SH-SY5Y (cell line): ENCODE results near the gene LCP1.

ENCODE experiments used
- GATA2 ChIP-seq: IDR thresholded peaks from 2 replicates; pipeline ENCODE4 v1.6.1; 2011; ENCODE audit warnings: mild to moderate bottlenecking, low read depth, low read length
- GATA3 ChIP-seq: IDR thresholded peaks from 2 replicates; pipeline ENCODE4 v1.6.1; 2011; ENCODE audit warnings: low read depth, mild to moderate bottlenecking, low read length, moderate library complexity

DNA sequence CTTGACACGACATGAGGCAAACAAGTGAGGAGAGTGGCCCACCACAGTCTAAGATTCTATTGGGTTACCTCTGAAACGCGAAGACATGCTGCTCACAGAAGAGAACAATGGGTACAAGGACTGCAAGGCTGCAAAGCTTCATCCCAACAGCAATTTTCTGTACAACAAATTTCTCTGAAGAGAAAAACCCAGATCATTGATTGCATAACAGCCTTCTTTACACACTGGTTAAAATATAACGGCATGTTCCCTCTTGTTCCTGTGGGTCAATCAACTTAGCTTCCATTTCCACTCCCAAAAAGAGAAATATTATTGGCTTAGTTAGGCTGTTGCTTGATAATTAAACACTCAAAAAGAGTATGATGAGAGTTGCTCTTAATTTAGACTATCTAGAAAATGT, 77.1 kb downstream of the LCP1 start, which contains the start of gene CPB2:
- TF ChIP-seq GATA2 (no peak), GATA3 (no peak)
